Left lung (tissue), 10 donors: ENCODE results near the gene HYCC2. TPM values are rescaled to one million over a fixed set of nuclear protein-coding genes. Genes with fewer than 3 reads are reported as not detected.
A peak's percentile ranks its signal among the peaks of the same experiment; 100 is the strongest.
"Not testable (repeated sequence)": the region's sequence is repeated elsewhere in the genome, so short reads cannot be mapped to it uniquely, and the experiment has no call there.

Experiments used
- ATAC-seq: fragments of 200-7000 bp; cut with Tn5 transposase; one replicate; pipeline ENCODE4 v1.9.1; 2020; ENCODE audit warnings: moderate library complexity
- DNase-seq, 4 donors: peaks; one replicate each; pipeline ENCODE4 v3.0.0-alpha.2; 2013 to 2020
- H3K27ac ChIP-seq, 2 donors: fragments of 200-600 bp; sonication (generic) in 1 of 2; one replicate each; pipeline versions ENCODE4 v1.5.0 to v1.8.0; 2020 to 2021
- H3K27me3 ChIP-seq, 2 donors: fragments of 200-600 bp; sonication (generic) in 1 of 2; one replicate each; pipeline versions ENCODE4 v1.5.0 to v1.8.0; 2020 to 2021
- H3K36me3 ChIP-seq, 2 donors: fragments of 200-600 bp; sonication (generic) in 1 of 2; one replicate each; pipeline versions ENCODE4 v1.5.0 to v1.8.0; 2020 to 2021
- H3K4me1 ChIP-seq, 2 donors: fragments of 200-600 bp; one replicate each; pipeline ENCODE4 v1.8.0; 2021
- H3K4me3 ChIP-seq, 2 donors: fragments of 200-600 bp; sonication (generic) in 1 of 2; one replicate each; pipeline versions ENCODE4 v1.5.0 to v1.8.0; 2020 to 2021; ENCODE audit warnings: mild to moderate bottlenecking in 1 of 2
- H3K9me3 ChIP-seq, 2 donors: fragments of 200-600 bp; sonication (generic) in 1 of 2; one replicate each; pipeline versions ENCODE4 v1.5.0 to v1.8.0; 2020 to 2021
- intact Hi-C, 2 donors: fragments of 100-400 bp; cut with DNase I; formaldehyde crosslinking; loops; one replicate each; pipeline versions ENCODE4 v1.11.2 to v1.14.2; 2022
- polyA plus RNA-seq, 6 donors: library from polyadenylated mRNA; unstranded; fragments of 120-200 nt; gene quantifications; one replicate each; pipeline ENCODE4 v1.2.1, GENCODE V29; 2013; ENCODE audit not compliant: insufficient read length in 6 of 6
- total RNA-seq, 2 donors: library from RNA; stranded (reverse); fragmentation: NEBNext Ultra II Directional; extraction: Animal tissue kit (Norgen Biotek cat#: 25700); gene quantifications; one replicate each; pipeline ENCODE4 v1.2.1, GENCODE V29; 2021
- TF ChIP-seq, protein P1 (sequence below), 2 donors: fragments of 200-600 bp; sonication (generic) in 1 of 2; IDR thresholded peaks; one replicate each; pipeline versions ENCODE4 v1.5.0 to v1.8.0; 2021; ENCODE audit warnings: antibody characterized with exemption in 2 of 2
- donor health status: DM: no; HTN: yes; CAD: no.
- donor health status: DM: no; HTN: no; CAD: no.

HYCC2 gene
- total and polyA plus RNA-seq, 8 donors: 13.4 to 37.9 (median 14.9) TPM

DNA sequence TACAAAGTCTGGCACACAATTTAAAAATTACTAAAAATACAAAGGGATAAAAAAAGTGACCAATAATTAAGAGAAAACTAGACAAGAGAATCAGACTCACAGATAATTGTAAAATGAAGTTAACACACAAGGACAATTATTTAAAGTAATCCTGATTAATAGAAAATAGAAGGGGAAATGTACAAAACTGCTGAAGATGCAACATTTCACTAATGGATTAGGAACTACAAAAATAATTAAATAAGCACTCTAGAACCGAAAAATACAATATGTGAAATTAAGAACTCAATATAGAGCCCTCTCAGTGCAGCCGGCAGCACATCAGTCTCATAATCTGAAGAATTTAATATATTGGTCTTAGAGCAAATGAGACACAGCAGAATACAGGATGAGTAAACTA, 24.6 kb downstream of the HYCC2 start:
- H3K27me3 ChIP-seq: no peaks in the 10 kb centered on the region

GRCh38 chr2:201043050-201043449, 28.4 kb downstream of the HYCC2 start:
- intact Hi-C loops: not testable (repeated sequence)

More for the DNA sequence above, 24.6 kb downstream of the HYCC2 start:
- intact Hi-C loops: no loop called here
- ATAC-seq (no peak), DNase-seq (no peak)
- no peaks in the 10 kb centered on the region for H3K36me3 ChIP-seq
- H3K9me3 ChIP-seq: no peaks in the 10 kb centered on the region
- TF ChIP-seq, protein P1, sequence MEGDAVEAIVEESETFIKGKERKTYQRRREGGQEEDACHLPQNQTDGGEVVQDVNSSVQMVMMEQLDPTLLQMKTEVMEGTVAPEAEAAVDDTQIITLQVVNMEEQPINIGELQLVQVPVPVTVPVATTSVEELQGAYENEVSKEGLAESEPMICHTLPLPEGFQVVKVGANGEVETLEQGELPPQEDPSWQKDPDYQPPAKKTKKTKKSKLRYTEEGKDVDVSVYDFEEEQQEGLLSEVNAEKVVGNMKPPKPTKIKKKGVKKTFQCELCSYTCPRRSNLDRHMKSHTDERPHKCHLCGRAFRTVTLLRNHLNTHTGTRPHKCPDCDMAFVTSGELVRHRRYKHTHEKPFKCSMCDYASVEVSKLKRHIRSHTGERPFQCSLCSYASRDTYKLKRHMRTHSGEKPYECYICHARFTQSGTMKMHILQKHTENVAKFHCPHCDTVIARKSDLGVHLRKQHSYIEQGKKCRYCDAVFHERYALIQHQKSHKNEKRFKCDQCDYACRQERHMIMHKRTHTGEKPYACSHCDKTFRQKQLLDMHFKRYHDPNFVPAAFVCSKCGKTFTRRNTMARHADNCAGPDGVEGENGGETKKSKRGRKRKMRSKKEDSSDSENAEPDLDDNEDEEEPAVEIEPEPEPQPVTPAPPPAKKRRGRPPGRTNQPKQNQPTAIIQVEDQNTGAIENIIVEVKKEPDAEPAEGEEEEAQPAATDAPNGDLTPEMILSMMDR (IDR thresholded peaks at IDR 0.05): no peak
- no peak overlapping the region for H3K27ac ChIP-seq
- H3K4me3 ChIP-seq: no peak overlapping the region
- no peaks in the 10 kb centered on the region for H3K4me1 ChIP-seq

DNA sequence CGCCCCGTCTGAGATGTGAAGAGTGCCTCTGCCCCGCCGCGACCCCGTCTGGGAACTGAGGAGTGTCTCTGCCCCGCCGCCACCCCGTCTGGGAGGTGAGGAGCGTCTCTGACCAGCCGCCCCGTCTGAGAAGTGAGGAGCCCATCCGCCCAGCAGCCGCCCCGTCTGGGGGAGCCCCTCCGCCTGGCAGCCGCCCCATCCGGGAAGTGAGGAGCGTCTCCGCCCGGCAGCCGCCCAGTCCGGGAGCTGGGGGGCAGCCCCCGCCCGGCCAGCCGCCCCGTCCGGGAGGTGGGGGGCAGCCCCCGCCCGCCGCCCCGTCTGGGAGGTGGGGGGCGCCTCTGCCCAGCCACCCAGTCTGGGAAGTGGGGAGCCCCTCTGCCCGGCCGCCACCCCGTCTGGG, 29.0 kb downstream of the HYCC2 start:
- H3K4me3 ChIP-seq, intact Hi-C loops, ATAC-seq, H3K36me3 ChIP-seq, H3K27ac ChIP-seq, H3K9me3 ChIP-seq, H3K27me3 ChIP-seq, DNase-seq, H3K4me1 ChIP-seq: not testable (repeated sequence)

More at GRCh38 chr2:201043050-201043449, 28.4 kb downstream of the HYCC2 start:
- not testable (repeated sequence) for DNase-seq, H3K27ac ChIP-seq, H3K9me3 ChIP-seq, H3K4me1 ChIP-seq, H3K27me3 ChIP-seq, ATAC-seq, H3K4me3 ChIP-seq, H3K36me3 ChIP-seq

DNA sequence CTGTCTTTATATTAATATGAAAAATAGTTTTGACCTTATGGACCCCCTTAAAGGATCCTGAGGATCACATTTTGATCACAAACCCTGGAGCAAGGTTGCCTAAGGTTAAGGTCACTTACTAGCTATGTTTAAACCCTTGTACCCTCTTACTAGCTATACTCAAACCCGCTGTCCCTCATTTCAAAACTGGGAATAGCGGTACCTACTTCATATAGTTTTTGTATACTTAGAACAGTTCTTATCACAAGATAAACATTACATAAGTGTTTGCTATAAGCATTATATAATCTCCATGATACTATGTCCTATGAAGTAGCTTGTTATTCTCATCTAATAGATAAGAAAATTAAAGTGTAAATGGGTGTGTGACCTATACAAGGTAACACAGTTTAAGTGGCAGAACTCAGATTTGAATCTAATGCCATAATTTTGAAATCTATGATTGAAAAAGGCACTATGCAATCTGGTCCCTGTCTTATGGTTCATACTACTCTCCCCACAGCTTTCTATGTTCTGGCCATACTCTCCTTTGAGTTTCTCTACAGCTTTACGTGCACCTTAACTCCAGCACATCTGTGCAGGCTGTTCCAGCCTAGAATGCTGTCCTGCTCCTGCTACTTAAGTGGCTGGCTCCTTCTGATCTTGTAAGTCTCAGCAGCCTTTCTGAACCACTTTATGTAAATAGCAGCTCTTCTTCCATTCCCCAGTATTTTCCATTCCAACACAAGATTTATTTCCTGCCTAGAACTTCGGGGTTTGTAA, 30.4 kb downstream of the HYCC2 start:
- DNase-seq (no peak), ATAC-seq (peak; percentile 35)
- Histone ChIP-seq H3K36me3 (no peaks in the 10 kb centered on the region), H3K27ac (peak overlapping the region in 1 of 2 donors; percentile 0), H3K9me3 (no peaks in the 10 kb centered on the region), H3K4me3 (no peak overlapping the region), H3K27me3 (no peaks in the 10 kb centered on the region), H3K4me1 (peaks cover 0 to 6% of the 10 kb centered on the region in 2 donors)
- TF ChIP-seq, protein P1 (IDR thresholded peaks at IDR 0.05): no peak
- intact Hi-C loops: no loop called here

DNA sequence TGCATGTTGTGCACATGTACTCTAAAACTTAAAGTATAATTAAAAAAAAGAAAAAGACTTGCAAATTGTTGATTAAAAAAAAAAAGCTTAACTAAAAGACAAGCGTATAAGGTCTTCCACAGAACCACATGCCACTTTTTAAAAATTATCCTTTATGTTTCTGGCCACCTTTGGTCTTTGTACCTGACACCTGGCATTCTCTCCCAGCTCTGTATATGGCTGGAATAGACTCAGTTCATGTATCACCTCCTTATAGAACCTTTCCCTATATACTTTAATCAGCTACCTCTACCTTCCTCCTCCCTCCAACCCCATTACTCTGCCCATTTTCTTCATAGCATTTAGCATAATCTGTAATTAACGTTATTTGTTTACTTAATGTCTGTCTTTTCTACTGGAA, 32.6 kb downstream of the HYCC2 start:
- Histone ChIP-seq H3K27ac (no peak overlapping the region), H3K27me3 (no peaks in the 10 kb centered on the region), H3K36me3 (no peaks in the 10 kb centered on the region), H3K4me3 (no peak overlapping the region), H3K9me3 (no peaks in the 10 kb centered on the region), H3K4me1 (peaks cover 0 to 6% of the 10 kb centered on the region in 2 donors)
- DNase-seq (no peak), ATAC-seq (no peak)
- TF ChIP-seq, protein P1 (IDR thresholded peaks at IDR 0.05): no peak
- intact Hi-C loops: no loop called here

DNA sequence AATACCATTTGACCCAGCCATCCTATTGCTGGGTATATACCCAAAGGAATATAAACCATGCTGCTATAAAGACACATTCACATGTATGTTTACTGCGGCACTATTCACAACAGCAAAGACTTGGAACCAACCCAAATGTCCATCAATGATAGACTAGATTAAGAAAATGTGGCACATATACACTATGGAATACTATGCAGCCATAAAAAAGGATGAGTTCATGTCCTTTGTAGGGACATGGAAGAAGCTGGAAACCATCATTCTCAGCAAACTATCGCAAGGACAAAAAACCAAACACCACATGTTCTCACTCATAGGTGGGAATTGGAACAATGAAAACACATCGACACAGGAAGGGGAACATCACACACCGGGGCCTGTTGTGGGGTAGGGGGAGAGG, 33.1 kb downstream of the HYCC2 start:
- not testable (repeated sequence) for H3K27ac ChIP-seq

DNA sequence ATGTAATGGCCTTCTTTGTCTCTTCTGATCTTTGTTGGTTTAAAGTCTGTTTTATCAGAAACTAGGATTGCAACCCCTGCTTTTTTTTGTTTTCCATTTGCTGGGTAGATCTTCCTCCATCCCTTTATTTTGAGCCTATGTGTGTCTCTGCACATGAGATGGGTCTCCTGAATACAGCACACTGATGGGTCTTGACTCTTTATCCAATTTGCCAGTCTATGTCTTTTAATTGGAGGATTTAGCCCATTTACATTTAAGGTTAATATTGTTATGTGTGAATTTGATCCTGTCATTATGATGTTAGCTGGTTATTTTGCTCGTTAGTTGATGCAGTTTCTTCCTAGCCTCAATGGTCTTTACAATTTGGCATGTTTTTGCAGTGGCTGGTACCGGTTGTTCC, 37.1 kb downstream of the HYCC2 start:
- H3K4me1 ChIP-seq, H3K4me3 ChIP-seq, H3K36me3 ChIP-seq, H3K27ac ChIP-seq, DNase-seq, H3K27me3 ChIP-seq, intact Hi-C loops, H3K9me3 ChIP-seq, ATAC-seq: not testable (repeated sequence)

More for the DNA sequence above, 33.1 kb downstream of the HYCC2 start:
- H3K36me3 ChIP-seq, H3K27me3 ChIP-seq, intact Hi-C loops, H3K4me1 ChIP-seq, H3K4me3 ChIP-seq, ATAC-seq, H3K9me3 ChIP-seq, DNase-seq: not testable (repeated sequence)
